GM12891 (cell line): ENCODE results near the gene HMG20B.

Experiments
- DNase-seq: peaks from one replicate; pipeline ENCODE4 v3.0.0; 2011; ENCODE audit warnings: low spot score; ENCODE audit not compliant: insufficient read length
- FAIRE-seq: peaks from 2 replicates; lab custom pipeline; 2011; peaks lifted over from hg19 to GRCh38; lab: Jason Lieb, UNC
- PAX5 ChIP-seq: IDR thresholded peaks from 2 replicates; pipeline ENCODE4 v1.6.1; 2011; ENCODE audit warnings: low read length, moderate library complexity, mild to moderate bottlenecking; ENCODE audit not compliant: insufficient read depth, severe bottlenecking
- POLR2A ChIP-seq: IDR thresholded peaks from 2 replicates; pipeline ENCODE4 v1.6.1; 2011; ENCODE audit warnings: low read depth, low read length, control low read depth
- POLR2AphosphoS5 ChIP-seq: IDR thresholded peaks from 2 replicates; pipeline ENCODE4 v1.6.1; 2011; ENCODE audit warnings: low read depth, low read length, control low read depth
- POU2F2 ChIP-seq: IDR thresholded peaks from 2 replicates; pipeline ENCODE4 v1.6.1; 2011; ENCODE audit warnings: low read depth, mild to moderate bottlenecking, control low read depth, low read length, moderate library complexity
- SPI1 ChIP-seq: IDR thresholded peaks from 2 replicates; pipeline ENCODE4 v1.6.1; 2011; ENCODE audit warnings: low read depth, low read length, control low read depth
- TAF1 ChIP-seq: IDR thresholded peaks from 2 replicates; pipeline ENCODE4 v1.6.1; 2011; ENCODE audit warnings: low read depth, low read length, control low read depth

HMG20B gene

DNA sequence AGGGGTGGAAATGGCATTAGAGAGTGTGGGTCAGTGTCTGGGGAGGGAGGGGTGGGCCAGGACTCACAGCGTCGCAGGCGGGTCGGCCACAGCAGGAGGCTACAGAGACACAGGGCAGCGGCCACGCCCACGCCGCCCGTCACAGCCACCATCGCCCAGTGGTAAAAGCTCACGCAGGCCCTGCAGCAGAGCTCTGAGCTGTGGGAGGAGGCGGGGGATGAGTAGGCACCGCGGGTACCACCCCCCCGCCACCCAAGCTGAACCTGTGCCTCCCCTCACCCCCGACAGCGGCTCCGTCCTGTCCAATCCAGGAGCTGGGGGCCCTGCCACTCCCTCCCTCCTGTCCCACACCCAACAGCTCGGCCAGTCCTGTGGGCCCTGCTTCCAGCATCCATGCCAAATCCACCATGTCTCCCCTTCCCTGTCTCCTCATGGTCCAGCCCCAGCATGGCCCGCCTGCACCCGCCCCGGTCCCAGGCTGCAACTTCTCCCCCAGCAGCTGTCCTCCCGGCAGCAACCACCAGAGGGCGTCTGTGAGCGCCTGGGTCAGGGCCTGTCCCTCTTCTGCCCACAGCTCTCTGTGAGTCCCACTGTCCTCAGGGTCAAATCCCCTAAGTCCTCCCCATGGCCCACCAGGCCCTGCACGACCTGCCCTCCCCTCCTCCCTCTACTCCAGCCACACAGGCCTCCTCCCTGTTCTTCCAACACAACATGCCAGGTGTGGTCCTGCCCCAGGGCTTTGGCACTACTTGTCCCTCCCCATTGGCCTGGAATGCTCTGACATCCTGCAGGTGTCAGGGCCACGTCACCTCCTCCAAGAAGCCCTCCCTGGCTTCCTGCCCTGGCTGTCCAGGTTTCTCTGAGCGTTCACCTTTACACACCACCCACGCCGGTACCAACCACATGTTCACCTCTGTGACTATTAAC is 27.7 kb upstream of the HMG20B start:
- peak; percentile 81 for FAIRE-seq
- DNase-seq, result peak; percentile 91
- TF ChIP-seq TAF1 (no peak), POLR2AphosphoS5 (no peak), PAX5 (no peak), SPI1 (no peak), POLR2A (no peak), POU2F2 (no peak)

DNA sequence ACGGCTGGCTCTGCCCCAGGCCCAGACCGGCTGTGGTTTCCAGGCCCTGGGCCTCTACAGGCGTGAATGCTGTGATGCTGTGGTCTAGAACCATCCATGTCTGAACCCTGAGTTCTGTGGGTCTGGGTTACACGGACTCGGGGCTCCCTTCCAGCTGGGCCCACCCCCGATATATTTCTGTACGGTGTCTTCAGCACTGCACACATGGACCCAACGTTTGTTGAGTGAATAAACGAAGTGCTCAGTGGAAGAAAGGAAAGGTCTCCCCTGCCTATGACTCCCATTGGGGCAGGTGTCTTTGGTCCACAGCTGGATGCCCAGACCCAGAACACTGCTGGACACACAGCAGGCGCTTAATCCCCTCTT is 27.1 kb upstream of the HMG20B start:
- TF ChIP-seq TAF1 (no peak), PAX5 (no peak), POLR2AphosphoS5 (no peak), POLR2A (no peak), SPI1 (no peak), POU2F2 (no peak)
- DNase-seq, result no peak
- FAIRE-seq, result no peak

DNA sequence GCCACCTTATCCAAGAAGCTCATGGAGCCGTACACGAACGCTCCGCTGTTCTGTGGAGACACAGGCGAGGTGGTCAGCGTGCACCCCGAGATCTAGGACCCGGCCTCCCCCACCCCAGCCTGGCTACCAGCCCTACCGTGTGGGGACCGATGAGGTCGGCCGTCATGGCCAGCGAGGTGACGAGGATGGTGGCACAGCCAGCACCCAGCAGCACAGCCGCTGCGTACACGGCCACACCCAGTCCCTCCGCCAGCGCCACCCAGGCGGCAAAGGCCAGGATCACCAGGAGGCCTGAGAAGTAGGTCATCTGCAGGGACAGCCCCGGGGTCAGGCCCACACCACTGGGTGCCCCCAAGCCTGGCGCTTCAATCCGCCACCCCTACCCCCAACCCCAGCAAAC is 26.6 kb upstream of the HMG20B start:
- no peak for FAIRE-seq
- no peak for TF ChIP-seq POLR2A
- no peak for TF ChIP-seq SPI1
- TF ChIP-seq POLR2AphosphoS5, result no peak
- DNase-seq, result no peak

DNA sequence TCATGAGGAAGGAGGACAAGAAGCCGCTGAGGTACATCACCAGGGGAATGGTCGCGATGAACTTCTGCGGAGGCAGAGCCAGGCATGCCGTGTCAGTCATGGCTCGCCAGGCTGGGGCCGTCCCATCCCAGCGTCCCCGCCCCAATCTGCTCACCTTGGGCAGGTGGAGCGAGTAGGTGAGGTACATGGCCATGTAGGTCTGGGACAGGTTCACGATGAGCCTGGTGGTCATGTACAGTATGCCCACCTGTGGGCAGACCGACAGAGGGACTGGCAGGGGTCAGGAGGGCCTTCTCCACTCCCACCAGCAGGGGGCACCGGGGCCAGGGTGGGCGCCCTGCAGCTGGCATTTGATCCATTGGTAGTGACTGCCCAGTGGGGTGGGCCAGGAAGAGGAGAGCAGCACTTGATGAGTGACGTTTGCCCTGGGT is 25.4 kb upstream of the HMG20B start:
- DNase-seq, result no peak

DNA sequence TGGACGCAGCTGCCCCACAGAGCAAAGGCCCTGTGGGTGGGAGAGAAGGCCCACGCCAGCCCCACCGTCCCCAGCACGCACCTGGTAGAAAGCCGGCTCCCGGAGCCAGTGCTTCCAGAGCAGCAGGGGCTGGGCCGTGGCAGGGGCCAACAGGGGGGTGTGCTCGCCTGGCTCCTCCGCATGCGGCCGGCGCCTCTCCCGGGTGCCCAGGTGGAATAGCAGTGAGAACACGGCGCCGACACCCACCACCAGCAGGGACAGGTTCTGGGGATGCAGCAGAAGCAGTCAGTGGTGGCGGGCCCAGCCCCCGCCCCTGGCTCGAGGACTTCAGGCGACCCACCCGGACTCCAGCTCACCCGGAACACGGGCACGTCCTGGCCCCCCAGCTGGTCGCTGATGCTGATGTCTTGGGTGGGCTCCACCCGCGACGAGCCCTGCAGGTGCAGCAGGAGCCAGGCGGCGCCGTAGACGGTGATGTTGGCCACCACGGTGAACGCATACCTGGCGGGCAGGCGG is 24.9 kb upstream of the HMG20B start:
- FAIRE-seq, result no peak
- TF ChIP-seq POU2F2, result no peak
- no peak for TF ChIP-seq TAF1
- no peak for TF ChIP-seq PAX5
- TF ChIP-seq SPI1, result no peak
- TF ChIP-seq POLR2A, result no peak
- TF ChIP-seq POLR2AphosphoS5, result no peak
- DNase-seq, result no peak

More for the DNA sequence above, 25.4 kb upstream of the HMG20B start:
- FAIRE-seq, result peak; percentile 33
- TF ChIP-seq POU2F2 (no peak), TAF1 (no peak), POLR2AphosphoS5 (no peak), POLR2A (no peak), SPI1 (no peak), PAX5 (no peak)

DNA sequence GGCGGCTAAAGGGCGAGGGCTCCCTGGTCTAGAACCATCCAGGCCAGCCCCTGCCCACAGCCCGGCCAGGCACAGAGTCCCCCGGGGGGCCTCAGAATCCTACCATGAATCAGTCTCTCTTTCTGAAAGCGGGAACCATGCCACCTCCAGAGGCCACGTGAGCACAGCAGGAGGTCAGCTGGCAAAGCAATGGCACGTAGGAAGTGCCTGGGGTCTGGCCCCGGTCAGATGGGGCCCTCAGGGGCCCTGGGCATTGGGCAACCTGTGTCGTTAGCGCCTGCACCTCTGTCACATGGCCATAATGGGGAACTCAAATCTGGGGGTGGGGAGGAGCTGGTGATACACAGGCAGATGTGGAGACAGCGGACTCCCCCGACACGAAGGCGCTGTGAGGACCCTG is 24.1 kb upstream of the HMG20B start:
- TF ChIP-seq POLR2A (no peak), POU2F2 (no peak), SPI1 (no peak), POLR2AphosphoS5 (no peak)
- FAIRE-seq (no peak), DNase-seq (no peak)

DNA sequence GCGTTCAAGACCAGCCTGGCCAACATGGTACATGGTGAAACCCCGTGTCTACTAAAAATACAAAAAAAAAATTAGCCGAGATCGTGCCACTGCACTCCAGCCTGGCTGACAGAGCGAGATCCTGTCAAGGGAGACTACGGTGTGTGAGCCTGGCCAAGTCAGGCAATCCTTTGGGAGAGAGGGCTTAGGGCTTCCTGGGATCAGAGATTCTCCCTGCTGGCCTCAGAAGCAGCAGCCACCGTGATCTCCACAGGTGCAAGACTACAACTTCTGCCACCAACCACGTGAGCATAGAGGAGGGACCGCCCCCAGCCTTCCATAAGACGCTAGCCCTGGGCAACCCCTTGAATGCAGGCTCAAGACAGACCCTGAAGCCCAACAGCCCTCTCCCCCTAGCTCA is 22.9 kb upstream of the HMG20B start:
- FAIRE-seq (no peak), DNase-seq (no peak)
- TF ChIP-seq POLR2A (no peak), SPI1 (no peak), POLR2AphosphoS5 (no peak)

DNA sequence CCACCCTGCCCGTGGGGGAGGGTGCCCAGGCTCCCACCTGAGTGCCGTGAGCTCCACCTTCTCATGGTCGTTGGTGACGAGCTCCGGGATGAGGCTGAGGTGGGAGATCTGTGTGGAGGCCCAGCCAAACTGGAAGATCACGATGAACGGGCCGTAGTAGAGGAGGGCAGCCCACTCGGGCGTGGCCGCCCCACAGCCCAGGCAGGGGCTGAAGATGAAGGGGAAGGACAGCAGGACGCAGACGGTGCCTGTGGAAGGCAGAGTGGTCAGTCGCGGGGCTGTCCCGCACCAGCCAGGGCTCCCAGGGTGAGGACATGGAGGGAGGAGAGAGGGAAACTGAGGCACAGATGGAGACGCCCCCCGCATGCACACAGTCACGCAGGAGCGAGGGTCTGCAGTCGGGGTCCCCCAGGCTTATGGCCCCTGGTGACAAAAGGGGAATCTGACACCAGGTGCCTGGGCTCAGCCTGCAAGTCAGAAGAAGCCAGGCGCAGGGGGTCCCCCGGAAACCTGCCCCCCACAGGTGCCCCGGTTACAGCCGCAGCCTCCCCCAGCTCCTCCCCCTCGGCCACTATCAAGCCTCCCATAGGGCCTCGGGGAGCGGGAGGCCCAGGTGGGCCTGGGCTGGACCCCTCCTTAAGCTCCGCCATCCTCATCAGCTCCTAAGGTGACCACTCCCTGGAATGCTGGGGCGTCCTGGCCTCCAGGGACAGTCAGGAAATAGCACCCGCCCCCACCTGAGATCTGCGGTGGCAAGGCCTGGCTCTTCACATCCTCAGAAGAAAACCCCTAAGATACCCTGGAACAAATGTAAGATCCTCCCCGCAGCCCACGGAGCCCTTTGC is 21.6 kb upstream of the HMG20B start:
- TF ChIP-seq POLR2A, result no peak
- no peak for TF ChIP-seq POU2F2
- no peak for TF ChIP-seq TAF1
- TF ChIP-seq PAX5, result no peak
- TF ChIP-seq POLR2AphosphoS5, result no peak
- no peak for TF ChIP-seq SPI1
- FAIRE-seq (no peak), DNase-seq (no peak)

DNA sequence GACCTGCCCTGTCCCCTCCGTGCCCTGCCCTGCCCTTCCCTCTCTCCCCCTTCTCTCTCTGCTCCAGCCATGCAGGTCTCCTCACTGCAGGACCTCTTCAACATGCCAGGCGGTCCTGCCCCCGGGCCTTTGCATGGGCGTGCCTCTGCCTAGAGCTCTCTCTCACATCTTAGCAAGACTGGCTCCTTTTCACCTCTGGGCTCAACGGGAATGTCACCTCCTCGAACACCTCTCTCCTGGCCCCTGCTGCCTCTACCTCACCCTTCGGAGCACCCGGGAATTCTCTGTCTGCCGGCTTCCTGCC is 21.0 kb upstream of the HMG20B start:
- FAIRE-seq, result no peak
- no peak for TF ChIP-seq TAF1
- no peak for TF ChIP-seq POLR2AphosphoS5
- no peak for TF ChIP-seq POU2F2
- no peak for TF ChIP-seq POLR2A
- TF ChIP-seq PAX5, result no peak
- no peak for TF ChIP-seq SPI1
- no peak for DNase-seq
